ENCODE measurements around the gene PANK1. TPM values are rescaled to one million over a fixed set of nuclear protein-coding genes. Genes with fewer than 3 reads are reported as not detected.

PANK1 gene
- total and polyA plus RNA-seq, 2 of the 4 experiments (the other 2 are of a cell fraction): 3.0 to 8.8 TPM

GRCh38 chr10:89625041-89625765, 19.8 kb downstream of the PANK1 start (continued):
- TF ChIP-seq ELK1 (IDR thresholded peaks at IDR 0.05; ENCODE audit: borderline replicate concordance, low read depth, low read length): no peak

- Histone ChIP-seq H3K27me3 (ENCODE audit: control insufficient read depth, insufficient read depth, low read length) (no peaks in the 10 kb centered on the region), H2BK15ac (ENCODE audit: low read depth, low read length) (no peak overlapping the region), H3K79me1 (ENCODE audit: low read depth in 1 of 2, low read length in 2 of 2) (peaks cover 11 to 36% of the 10 kb centered on the region in 2 experiments), H4K8ac (ENCODE audit: low read depth in 2 of 2, low read length in 2 of 2) (no peak overlapping the region), H2AFZ (replicated peaks; ENCODE audit: low read length, poor library complexity) (no peak overlapping the region), H4K91ac (ENCODE audit: insufficient read depth, low read depth, low read length) (no peak overlapping the region), H3K4me1 (ENCODE audit: control insufficient read depth, insufficient read depth, low read length) (peaks cover 5% of the 10 kb centered on the region), H2BK5ac (ENCODE audit: low read depth, low read length, poor library complexity, severe bottlenecking) (no peak overlapping the region), H3K4me2 (ENCODE audit: low read depth, low read length) (no peak overlapping the region), H3K9me3 (ENCODE audit: control insufficient read depth, insufficient read depth, low read length) (peaks cover 8% of the 10 kb centered on the region), H3K27ac (ENCODE audit: insufficient read depth, low read length) (no peak overlapping the region), H3K36me3 (ENCODE audit: control insufficient read depth, insufficient read depth, low read length) (no peaks in the 10 kb centered on the region), H3K4me3 (ENCODE audit: insufficient read depth, low read depth, low read length) (no peak overlapping the region), H3K56ac (ENCODE audit: extremely low read depth, insufficient read depth, low read length) (no peak overlapping the region), H3K18ac (ENCODE audit: low read depth, low read length) (no peak overlapping the region), H3K9ac (ENCODE audit: low read depth, low read length) (no peak overlapping the region), H2BK120ac (ENCODE audit: low read depth, low read length) (no peak overlapping the region), H4K5ac (ENCODE audit: low read depth, low read length) (no peak overlapping the region), H3K23ac (ENCODE audit: low read depth, low read length) (no peak overlapping the region), H3K4ac (ENCODE audit: low read depth, low read length) (no peak overlapping the region), H2BK20ac (ENCODE audit: low read depth, low read length) (no peak overlapping the region), H4K20me1 (ENCODE audit: insufficient read depth, low read length) (no peaks in the 10 kb centered on the region), H2AK9ac (replicated peaks; ENCODE audit: low read depth, low read length, poor library complexity) (no peak overlapping the region), H3K14ac (replicated peaks; ENCODE audit: low read depth, low read length) (no peak overlapping the region), H2AK5ac (ENCODE audit: low read depth, low read length) (no peak overlapping the region), H3K9me1 (ENCODE audit: insufficient read depth, low read length) (peaks cover 7% of the 10 kb centered on the region; the same call in 1 of the 2 replicates)
- WGBS, 2 experiments (ENCODE audit: extremely low coverage in 2 of 2, insufficient read length in 1 of 2): no CpG with 5 or more reads among the region's 4 CpGs
- POLR2A ChIA-PET (ENCODE audit: unreplicated experiment): no interaction called here
- dilution Hi-C loops (cut with HindIII; ENCODE audit: low sequenced_read_pairs, unreplicated experiment): no loop called here
- CTCF ChIA-PET: no interaction called here
- in situ Hi-C loops (cut with MboI; ENCODE audit: low sequenced_read_pairs): no loop called here
- no peak for ATAC-seq (ENCODE audit: low read depth)
- BruUV-seq (replicated peaks): no TSS peak
- DNase-seq: no peak
- intact Hi-C loops (cut with micrococcal nuclease): no loop called here
- TF ChIP-seq MAZ (IDR thresholded peaks at IDR 0.05; ENCODE audit: borderline replicate concordance, low read depth, low read length) (no peak), CHD1 (IDR thresholded peaks at IDR 0.05; ENCODE audit: low read depth, low read length) (no peak), RCOR1 (IDR thresholded peaks at IDR 0.05; ENCODE audit: insufficient replicate concordance, low read length) (no peak), CTCF (conservative IDR thresholded peaks at IDR 0.05; ENCODE audit: low read depth, low read length) (no peak), MAFK (IDR thresholded peaks at IDR 0.05; ENCODE audit: low read depth, low read length) (no peak), FOS (IDR thresholded peaks at IDR 0.05; ENCODE audit: low read depth, low read length) (no peak), CEBPB (IDR thresholded peaks at IDR 0.05; ENCODE audit: low read depth, low read length) (no peak), POLR2A (IDR thresholded peaks at IDR 0.05; ENCODE audit: low read depth, low read length) (no peak)
Measured at GRCh38 chr10:89624020-89624419, 21.0 kb downstream of the PANK1 start.

All from IMR-90 (cell line).